Thymus (tissue), 11 donors: ENCODE data around the gene PRR33. TPM values are rescaled to one million over a fixed set of nuclear protein-coding genes. Genes with fewer than 3 reads are reported as not detected.
A peak's percentile ranks its signal among the peaks of the same experiment; 100 is the strongest.

ENCODE experiments used
- DNase-seq, 9 donors: peaks; one replicate each; pipeline ENCODE4 v3.0.0-alpha.2; 2013; ENCODE audit warnings: low spot score in 9 of 9, low read depth in 6 of 9, missing footprints in 1 of 9
- H3K27ac ChIP-seq, 2 donors: one replicate each; pipeline ENCODE4 v1.5.1; 2013; ENCODE audit warnings: control low read depth in 1 of 2, low read depth in 1 of 2, low read length in 1 of 2, mild to moderate bottlenecking in 1 of 2, moderate library complexity in 1 of 2
- H3K27me3 ChIP-seq, 2 donors: one replicate each; pipeline ENCODE4 v1.5.1; 2013; ENCODE audit warnings: low read length in 1 of 2; ENCODE audit not compliant: control insufficient read depth in 2 of 2, insufficient read depth in 1 of 2
- H3K36me3 ChIP-seq, 2 donors: one replicate each; pipeline ENCODE4 v1.5.1; 2013; ENCODE audit warnings: low read length in 1 of 2, mild to moderate bottlenecking in 1 of 2, moderate library complexity in 1 of 2; ENCODE audit not compliant: control insufficient read depth in 2 of 2, insufficient read depth in 2 of 2
- H3K4me1 ChIP-seq, 2 donors: one replicate each; pipeline ENCODE4 v1.5.1; 2013; ENCODE audit warnings: low read length in 2 of 2; ENCODE audit not compliant: control insufficient read depth in 2 of 2, insufficient read depth in 2 of 2
- H3K4me3 ChIP-seq, 2 donors: one replicate each; pipeline ENCODE4 v1.5.1; 2013; ENCODE audit warnings: low read length in 2 of 2, control low read depth in 1 of 2, mild to moderate bottlenecking in 1 of 2
- H3K9me3 ChIP-seq, 2 donors: one replicate each; pipeline ENCODE4 v1.5.1; 2013; ENCODE audit warnings: low read length in 1 of 2, mild to moderate bottlenecking in 1 of 2; ENCODE audit not compliant: control insufficient read depth in 2 of 2, insufficient read depth in 1 of 2
- WGBS: extraction: QIAGEN DNeasy Blood & Tissue Kit; methylation state at CpG from one replicate; pipeline ENCODE4 v1.1.7; 2013; 5-methylcytosine and 5-hydroxymethylcytosine counted together
- polyA plus RNA-seq: library from polyadenylated mRNA; stranded (reverse); fragments of 200-250 nt; gene quantifications from one replicate; pipeline ENCODE4 v1.2.3, GENCODE V29; 2013
- total RNA-seq: library from RNA; stranded (reverse); fragments of 120-200 nt; gene quantifications from one replicate; pipeline ENCODE4 v1.2.4, GENCODE V29; 2013
- donor health status: healthy.

The PRR33 gene
- total and polyA plus RNA-seq, 2 donors = 0.18 TPM; not detected in 1

- 92% methylated on average over 21 of the region's 21 CpGs for WGBS
- Histone ChIP-seq H3K27me3 (no peaks in the 10 kb centered on the region), H3K4me3 (no peak overlapping the region), H3K4me1 (peaks cover 4 to 59% of the 10 kb centered on the region in 2 donors), H3K9me3 (no peaks in the 10 kb centered on the region), H3K36me3 (no peaks in the 10 kb centered on the region), H3K27ac (peak overlapping the region in 1 of 2 donors; percentile 17)
- DNase-seq = no peak
Measured at GRCh38 chr11:1924646-1925372, 33.1 kb upstream of the PRR33 start.

GRCh38 chr11:1924181-1924580, 32.5 kb upstream of the PRR33 start:
- Histone ChIP-seq H3K36me3 (no peaks in the 10 kb centered on the region), H3K9me3 (no peaks in the 10 kb centered on the region), H3K4me1 (peaks cover 4 to 55% of the 10 kb centered on the region in 2 donors), H3K4me3 (no peak overlapping the region), H3K27ac (peak overlapping the region in 1 of 2 donors; percentile 17), H3K27me3 (no peaks in the 10 kb centered on the region)
- 77% methylated on average over 17 of the region's 17 CpGs for WGBS
- no peak for DNase-seq

GRCh38 chr11:1923201-1923956, 31.7 kb upstream of the PRR33 start:
- no peaks in the 10 kb centered on the region for H3K9me3 ChIP-seq
- WGBS = 94% methylated on average over 22 of the region's 22 CpGs
- no peak overlapping the region for H3K27ac ChIP-seq
- H3K4me1 ChIP-seq = peaks cover 4 to 53% of the 10 kb centered on the region in 2 donors
- no peaks in the 10 kb centered on the region for H3K27me3 ChIP-seq
- no peak for DNase-seq
- no peak overlapping the region for H3K4me3 ChIP-seq
- H3K36me3 ChIP-seq = no peaks in the 10 kb centered on the region

GRCh38 chr11:1922481-1923081, 30.9 kb upstream of the PRR33 start:
- H3K27ac ChIP-seq = peak overlapping the region in 1 of 2 donors; percentile 56
- H3K9me3 ChIP-seq = no peaks in the 10 kb centered on the region
- H3K4me1 ChIP-seq = peaks cover 4 to 48% of the 10 kb centered on the region in 2 donors
- WGBS = 78% methylated on average over 14 of the region's 14 CpGs
- H3K36me3 ChIP-seq = no peaks in the 10 kb centered on the region
- H3K27me3 ChIP-seq = no peaks in the 10 kb centered on the region
- DNase-seq = peak in 3 of 9 donors; percentile 14 to 46 (median 23)
- H3K4me3 ChIP-seq = no peak overlapping the region

- H3K27ac ChIP-seq = peak overlapping the region in 1 of 2 donors; percentile 78
- H3K27me3 ChIP-seq = no peaks in the 10 kb centered on the region
- 96% methylated on average over 18 of the region's 18 CpGs for WGBS
- peaks cover 4 to 39% of the 10 kb centered on the region in 2 donors for H3K4me1 ChIP-seq
- H3K9me3 ChIP-seq = no peaks in the 10 kb centered on the region
- H3K36me3 ChIP-seq = no peaks in the 10 kb centered on the region
- H3K4me3 ChIP-seq = no peak overlapping the region
- no peak for DNase-seq
Measured at GRCh38 chr11:1921574-1922141, 30.0 kb upstream of the PRR33 start.

- Histone ChIP-seq H3K9me3 (no peaks in the 10 kb centered on the region), H3K4me3 (no peak overlapping the region), H3K27me3 (no peaks in the 10 kb centered on the region), H3K27ac (peak overlapping the region in 1 of 2 donors; percentile 78), H3K4me1 (peaks cover 4 to 34% of the 10 kb centered on the region in 2 donors), H3K36me3 (no peaks in the 10 kb centered on the region)
- no peak for DNase-seq
- 91% methylated on average over 21 of the region's 21 CpGs for WGBS
Measured at GRCh38 chr11:1920909-1921573, 29.3 kb upstream of the PRR33 start.

GRCh38 chr11:1920128-1920908, 28.6 kb upstream of the PRR33 start:
- 95% methylated on average over 25 of the region's 25 CpGs for WGBS
- peaks cover 4 to 27% of the 10 kb centered on the region in 2 donors for H3K4me1 ChIP-seq
- H3K4me3 ChIP-seq = no peak overlapping the region
- DNase-seq = no peak
- no peaks in the 10 kb centered on the region for H3K36me3 ChIP-seq
- H3K27me3 ChIP-seq = no peaks in the 10 kb centered on the region
- no peak overlapping the region for H3K27ac ChIP-seq
- no peaks in the 10 kb centered on the region for H3K9me3 ChIP-seq

- 94% methylated on average over 31 of the region's 31 CpGs for WGBS
Measured at GRCh38 chr11:1919391-1920127, 27.9 kb upstream of the PRR33 start, which contains the start of gene TNNT3. Gene TNNT3 (plus strand): TSS chr11:1919703. CDS start chr11:1922875, 3,172 bp downstream.

More at GRCh38 chr11:1919391-1920127, 27.9 kb upstream of the PRR33 start, which contains the start of gene TNNT3:
- no peaks in the 10 kb centered on the region for H3K36me3 ChIP-seq
- DNase-seq = no peak
- no peaks in the 10 kb centered on the region for H3K27me3 ChIP-seq
- H3K27ac ChIP-seq = no peak within 1 kb of the TSS
- H3K9me3 ChIP-seq = no peaks in the 10 kb centered on the region
- H3K4me1 ChIP-seq = peaks cover 4 to 24% of the 10 kb centered on the region in 2 donors
- no peak within 1 kb of the TSS for H3K4me3 ChIP-seq
